GM12878 (cell line): ENCODE results near the gene TRAFD1. TPM values are rescaled to one million over a fixed set of nuclear protein-coding genes. Genes with fewer than 3 reads are reported as not detected.

Source experiments
- ATAC-seq: fragments of 200-7000 bp; cut with Tn5 transposase; 3 replicates; pipeline ENCODE4 v1.9.1; 2020; ENCODE audit warnings: mild to moderate bottlenecking, moderate library complexity
- BruUV-seq: library from RNA; stranded (reverse); fragments of 400-500 nt; replicated peaks from 2 replicates; lab custom pipeline; 2021; lab: Mats Ljungman, UMichigan
- CTCF ChIA-PET: fragments of 300-600 bp; sonication (Branson Sonifier 250); formaldehyde crosslinking; extraction: SDS; loops from one replicate; lab custom pipeline; 2021; ENCODE audit warnings: inconsistent platforms; lab: Yijun Ruan, JAX
- POLR2A ChIA-PET: fragments of 350-600 bp; formaldehyde crosslinking; extraction: SDS; loops from one replicate; lab custom pipeline; 2021; ENCODE audit warnings: inconsistent platforms; lab: Charles Lee
- RAD21 ChIA-PET: fragments of 300-600 bp; sonication (Branson Sonifier 250); formaldehyde crosslinking; loops from one replicate; lab custom pipeline; 2023; ENCODE audit warnings: antibody characterized with exemption; ENCODE audit not compliant: unreplicated experiment; lab: Charles Lee
- SMC1A ChIA-PET: fragments of 300-600 bp; sonication (Branson Sonifier 250); formaldehyde crosslinking; loops from one replicate; lab custom pipeline; 2023; ENCODE audit not compliant: unreplicated experiment, uncharacterized antibody; lab: Charles Lee
- DNase-seq: peaks from one replicate; pipeline ENCODE4 v3.0.0-alpha.2; 2011; ENCODE audit warnings: low read depth, low spot score
- FAIRE-seq: peaks from 3 replicates; lab custom pipeline; 2011; peaks lifted over from hg19 to GRCh38; lab: Jason Lieb, UNC
- H2AFZ ChIP-seq: 2 replicates; pipeline ENCODE4 v1.6.0; 2011; ENCODE audit warnings: low read depth, low read length, control low read depth; ENCODE audit not compliant: control insufficient read depth
- H3K27ac ChIP-seq: 2 replicates; pipeline ENCODE4 v1.5.1; 2011; ENCODE audit warnings: control low read depth; ENCODE audit not compliant: control insufficient read depth, insufficient read depth
- H3K27me3 ChIP-seq, 2 experiments: replicated peaks in 1 of 2; 2 replicates each; pipeline versions ENCODE4 v1.6.0 to v1.6.1; 2011; ENCODE audit warnings: low read length in 1 of 2; ENCODE audit not compliant: control insufficient read depth in 2 of 2, insufficient read depth in 2 of 2
- H3K36me3 ChIP-seq, 2 experiments: 2 replicates each; pipeline ENCODE4 v1.5.1; 2011; ENCODE audit warnings: low read length in 1 of 2; ENCODE audit not compliant: control insufficient read depth in 2 of 2, insufficient read depth in 2 of 2
- H3K4me1 ChIP-seq: 2 replicates; pipeline ENCODE4 v1.6.1; 2011; ENCODE audit warnings: mild to moderate bottlenecking, low read length, moderate library complexity, mixed read lengths; ENCODE audit not compliant: control insufficient read depth, insufficient read depth
- H3K4me2 ChIP-seq: 2 replicates; pipeline ENCODE4 v1.6.0; 2011; ENCODE audit warnings: control low read depth; ENCODE audit not compliant: control insufficient read depth, insufficient read depth
- H3K4me3 ChIP-seq: fragments of 200-600 bp; sonication (generic); 2 replicates; pipeline ENCODE4 v1.5.1; 2016
- H3K79me2 ChIP-seq: 2 replicates; pipeline ENCODE4 v1.6.0; 2011; ENCODE audit warnings: low read length; ENCODE audit not compliant: control insufficient read depth, insufficient read depth
- H3K9ac ChIP-seq: 2 replicates; pipeline ENCODE4 v1.8.0; 2011; ENCODE audit warnings: low read length, control low read depth, mixed read lengths; ENCODE audit not compliant: control insufficient read depth, insufficient read depth
- H3K9me3 ChIP-seq: replicated peaks from 3 replicates; pipeline ENCODE4 v1.5.1; 2011; ENCODE audit warnings: mild to moderate bottlenecking, low read length; ENCODE audit not compliant: control insufficient read depth, insufficient read depth
- H4K20me1 ChIP-seq: 2 replicates; pipeline ENCODE4 v1.6.0; 2011; ENCODE audit not compliant: control insufficient read depth, insufficient read depth
- ASH2L ChIP-seq: fragments of 300-600, 200-600 bp; sonication (generic); IDR thresholded peaks from 2 replicates; pipeline ENCODE4 v1.6.1; 2017; ENCODE audit warnings: low read depth, mild to moderate bottlenecking, borderline replicate concordance
- BCL11A ChIP-seq: IDR thresholded peaks from 2 replicates; pipeline ENCODE4 v1.6.1; 2011; ENCODE audit warnings: low read depth, low read length
- CBX3 ChIP-seq: fragments of 200-600 bp; sonication (generic); IDR thresholded peaks from 2 replicates; pipeline ENCODE4 v1.6.1; 2016; ENCODE audit warnings: low read depth, borderline replicate concordance
- EP300 ChIP-seq, 2 experiments: fragments of 150-350 bp in 1 of 2; IDR thresholded peaks; 2 replicates each; pipeline ENCODE4 v1.6.1; 2011 to 2012; ENCODE audit warnings: low read depth in 2 of 2, low read length in 2 of 2, borderline replicate concordance in 1 of 2, improper control_type of control experiment in 1 of 2, inconsistent platforms in 1 of 2; ENCODE audit not compliant: control insufficient read depth in 1 of 2
- POU2F2 ChIP-seq: IDR thresholded peaks from 3 replicates; pipeline ENCODE4 v1.6.1; 2011; ENCODE audit warnings: low read depth, mild to moderate bottlenecking, low read length, borderline replicate concordance
- RAD21 ChIP-seq: IDR thresholded peaks from 2 replicates; pipeline ENCODE4 v1.6.1; 2011; ENCODE audit warnings: mild to moderate bottlenecking, low read depth, low read length, moderate library complexity; ENCODE audit not compliant: insufficient read depth
- RBBP5 ChIP-seq: fragments of 200-600 bp; sonication (generic); conservative IDR thresholded peaks from 2 replicates; pipeline ENCODE4 v1.6.1; 2016
- SIX5 ChIP-seq: IDR thresholded peaks from 2 replicates; pipeline ENCODE4 v1.6.1; 2011; ENCODE audit warnings: mild to moderate bottlenecking, low read depth, low read length, moderate library complexity; ENCODE audit not compliant: severe bottlenecking
- SMARCA5 ChIP-seq: fragments of 450-650 bp; IDR thresholded peaks from 2 replicates; pipeline ENCODE4 v1.6.1; 2017; ENCODE audit warnings: mild to moderate bottlenecking
- SREBF2 ChIP-seq: IDR thresholded peaks from 2 replicates; pipeline ENCODE4 v1.6.1; 2012; ENCODE audit warnings: mild to moderate bottlenecking, low read length
- TBL1XR1 ChIP-seq: IDR thresholded peaks from 2 replicates; pipeline ENCODE4 v1.6.1; 2012; ENCODE audit warnings: low read depth, low read length, improper control_type of control experiment
- ZBED1 ChIP-seq: IDR thresholded peaks from 2 replicates; pipeline ENCODE4 v1.6.1; 2016; ENCODE audit warnings: borderline replicate concordance
- WGBS: methylation state at CpG from one replicate; pipeline ENCODE4 v1.1.6; 2016; ENCODE audit warnings: low lambda C conversion rate; ENCODE audit not compliant: insufficient replicate concordance, insufficient coverage; ENCODE audit errors: missing lambda C conversion rate; 5-methylcytosine and 5-hydroxymethylcytosine counted together
- in situ Hi-C: fragments of 300-500 bp; cut with MboI; formaldehyde crosslinking; loops from 9 replicates; pipeline ENCODE4 v1.14.3; 2018; ENCODE audit warnings: mixed read lengths
- intact Hi-C: fragments of 100-400 bp; cut with micrococcal nuclease; formaldehyde crosslinking; loops from one replicate; pipeline ENCODE4 v1.14.2; 2022; ENCODE audit not compliant: unreplicated experiment
- polyA plus RNA-seq, 11 experiments: library from polyadenylated mRNA; depleted of rRNA in 4 of 11; unstranded in 6 of 11; stranded (reverse) in 5 of 11; fragments of >200 nt; fragmentation: Nextera tagmentation in 4 of 11; fragmentation: Illumina TruSeq in 1 of 11; extraction: Ambion mirVana in 4 of 11; extraction: Trizol in 1 of 11; gene quantifications; 1 replicate in 1 of 11; 2 replicates in 10 of 11; pipeline versions ENCODE4 v1.2.1 to v1.2.3, GENCODE V29; 2011 to 2016; ENCODE audit warnings: inconsistent platforms in 2 of 11, missing spikeins in 2 of 11, low read depth in 1 of 11
- total RNA-seq, 4 experiments: library from RNA; depleted of rRNA in 3 of 4; stranded (reverse); fragments of >200 nt in 3 of 4; fragmentation: Illumina TruSeq in 1 of 4; extraction: Trizol in 1 of 4; gene quantifications; 2 replicates each; pipeline versions ENCODE4 v1.2.1 to v1.2.3, GENCODE V29; 2013 to 2021
- TF ChIP-seq, protein P1 (sequence below): IDR thresholded peaks from 2 replicates; pipeline ENCODE4 v1.6.1; 2012; ENCODE audit warnings: improper control_type of control experiment, low read depth, low read length; ENCODE audit not compliant: insufficient replicate concordance
- TF ChIP-seq, protein P2 (sequence below): IDR thresholded peaks from 2 replicates; pipeline ENCODE4 v1.6.1; 2012; ENCODE audit warnings: low read depth, low read length, improper control_type of control experiment
- TF ChIP-seq, protein P3 (sequence below): fragments of 450-650 bp; IDR thresholded peaks from 2 replicates; pipeline ENCODE4 v1.6.1; 2016; ENCODE audit warnings: mild to moderate bottlenecking

The TRAFD1 gene
- total and polyA plus RNA-seq, 10 of the 15 experiments (the other 5 are each of a cell fraction or from before 2014, with no cell fraction given), result 37.2 to 55.5 (median 46.2) TPM

DNA sequence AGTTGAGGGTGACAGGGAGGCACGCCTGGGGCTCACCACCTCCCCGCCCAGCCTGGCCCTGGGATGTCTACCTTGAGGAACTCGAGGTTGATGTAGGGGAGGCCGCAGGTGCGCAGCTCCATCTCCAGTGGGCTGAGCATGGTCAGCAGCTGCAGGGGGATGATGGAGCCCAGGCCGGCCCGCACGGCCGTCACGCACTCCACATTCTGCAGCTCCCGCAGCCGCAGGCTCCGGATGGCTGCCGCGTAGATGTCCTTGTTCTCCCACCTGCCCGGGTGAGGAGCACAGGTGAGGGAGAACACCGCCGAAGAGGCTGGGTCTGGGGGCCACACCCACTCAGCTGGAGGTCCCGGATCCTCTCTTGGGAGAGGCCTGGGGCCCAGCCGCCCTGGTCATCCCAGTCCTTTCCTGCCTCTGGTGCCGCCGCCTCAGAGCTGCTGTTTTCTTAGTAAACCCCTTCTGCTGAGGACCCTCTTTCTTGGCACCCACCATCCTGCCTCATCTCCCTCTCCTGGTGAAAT, 38.2 kb downstream of the TRAFD1 start:
- POLR2A ChIA-PET, result interaction anchor here (0.6 kb wide), 1 partner anchor 153 kb away, joined by 3 read pairs; no protein-coding TSS in a partner anchor
- over 99% methylated on average over 21 of the region's 22 CpGs for WGBS
- TF ChIP-seq SIX5 (no peak), BCL11A (no peak), SMARCA5 (no peak), ASH2L (no peak), TBL1XR1 (no peak), RBBP5 (no peak), SREBF2 (no peak), CBX3 (no peak), POU2F2 (no peak), ZBED1 (no peak), EP300 (IDR thresholded peaks at IDR 0.05; ENCODE audit: borderline replicate concordance in 1 of 2, control insufficient read depth in 1 of 2, low read depth in 2 of 2, low read length in 2 of 2) (no peak), RAD21 (no peak)
- TF ChIP-seq, protein P1, sequence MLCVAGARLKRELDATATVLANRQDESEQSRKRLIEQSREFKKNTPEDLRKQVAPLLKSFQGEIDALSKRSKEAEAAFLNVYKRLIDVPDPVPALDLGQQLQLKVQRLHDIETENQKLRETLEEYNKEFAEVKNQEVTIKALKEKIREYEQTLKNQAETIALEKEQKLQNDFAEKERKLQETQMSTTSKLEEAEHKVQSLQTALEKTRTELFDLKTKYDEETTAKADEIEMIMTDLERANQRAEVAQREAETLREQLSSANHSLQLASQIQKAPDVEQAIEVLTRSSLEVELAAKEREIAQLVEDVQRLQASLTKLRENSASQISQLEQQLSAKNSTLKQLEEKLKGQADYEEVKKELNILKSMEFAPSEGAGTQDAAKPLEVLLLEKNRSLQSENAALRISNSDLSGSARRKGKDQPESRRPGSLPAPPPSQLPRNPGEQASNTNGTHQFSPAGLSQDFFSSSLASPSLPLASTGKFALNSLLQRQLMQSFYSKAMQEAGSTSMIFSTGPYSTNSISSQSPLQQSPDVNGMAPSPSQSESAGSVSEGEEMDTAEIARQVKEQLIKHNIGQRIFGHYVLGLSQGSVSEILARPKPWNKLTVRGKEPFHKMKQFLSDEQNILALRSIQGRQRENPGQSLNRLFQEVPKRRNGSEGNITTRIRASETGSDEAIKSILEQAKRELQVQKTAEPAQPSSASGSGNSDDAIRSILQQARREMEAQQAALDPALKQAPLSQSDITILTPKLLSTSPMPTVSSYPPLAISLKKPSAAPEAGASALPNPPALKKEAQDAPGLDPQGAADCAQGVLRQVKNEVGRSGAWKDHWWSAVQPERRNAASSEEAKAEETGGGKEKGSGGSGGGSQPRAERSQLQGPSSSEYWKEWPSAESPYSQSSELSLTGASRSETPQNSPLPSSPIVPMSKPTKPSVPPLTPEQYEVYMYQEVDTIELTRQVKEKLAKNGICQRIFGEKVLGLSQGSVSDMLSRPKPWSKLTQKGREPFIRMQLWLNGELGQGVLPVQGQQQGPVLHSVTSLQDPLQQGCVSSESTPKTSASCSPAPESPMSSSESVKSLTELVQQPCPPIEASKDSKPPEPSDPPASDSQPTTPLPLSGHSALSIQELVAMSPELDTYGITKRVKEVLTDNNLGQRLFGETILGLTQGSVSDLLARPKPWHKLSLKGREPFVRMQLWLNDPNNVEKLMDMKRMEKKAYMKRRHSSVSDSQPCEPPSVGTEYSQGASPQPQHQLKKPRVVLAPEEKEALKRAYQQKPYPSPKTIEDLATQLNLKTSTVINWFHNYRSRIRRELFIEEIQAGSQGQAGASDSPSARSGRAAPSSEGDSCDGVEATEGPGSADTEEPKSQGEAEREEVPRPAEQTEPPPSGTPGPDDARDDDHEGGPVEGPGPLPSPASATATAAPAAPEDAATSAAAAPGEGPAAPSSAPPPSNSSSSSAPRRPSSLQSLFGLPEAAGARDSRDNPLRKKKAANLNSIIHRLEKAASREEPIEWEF, result no peak
- TF ChIP-seq, protein P2, sequence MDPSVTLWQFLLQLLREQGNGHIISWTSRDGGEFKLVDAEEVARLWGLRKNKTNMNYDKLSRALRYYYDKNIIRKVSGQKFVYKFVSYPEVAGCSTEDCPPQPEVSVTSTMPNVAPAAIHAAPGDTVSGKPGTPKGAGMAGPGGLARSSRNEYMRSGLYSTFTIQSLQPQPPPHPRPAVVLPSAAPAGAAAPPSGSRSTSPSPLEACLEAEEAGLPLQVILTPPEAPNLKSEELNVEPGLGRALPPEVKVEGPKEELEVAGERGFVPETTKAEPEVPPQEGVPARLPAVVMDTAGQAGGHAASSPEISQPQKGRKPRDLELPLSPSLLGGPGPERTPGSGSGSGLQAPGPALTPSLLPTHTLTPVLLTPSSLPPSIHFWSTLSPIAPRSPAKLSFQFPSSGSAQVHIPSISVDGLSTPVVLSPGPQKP, result no peak
- TF ChIP-seq, protein P3, sequence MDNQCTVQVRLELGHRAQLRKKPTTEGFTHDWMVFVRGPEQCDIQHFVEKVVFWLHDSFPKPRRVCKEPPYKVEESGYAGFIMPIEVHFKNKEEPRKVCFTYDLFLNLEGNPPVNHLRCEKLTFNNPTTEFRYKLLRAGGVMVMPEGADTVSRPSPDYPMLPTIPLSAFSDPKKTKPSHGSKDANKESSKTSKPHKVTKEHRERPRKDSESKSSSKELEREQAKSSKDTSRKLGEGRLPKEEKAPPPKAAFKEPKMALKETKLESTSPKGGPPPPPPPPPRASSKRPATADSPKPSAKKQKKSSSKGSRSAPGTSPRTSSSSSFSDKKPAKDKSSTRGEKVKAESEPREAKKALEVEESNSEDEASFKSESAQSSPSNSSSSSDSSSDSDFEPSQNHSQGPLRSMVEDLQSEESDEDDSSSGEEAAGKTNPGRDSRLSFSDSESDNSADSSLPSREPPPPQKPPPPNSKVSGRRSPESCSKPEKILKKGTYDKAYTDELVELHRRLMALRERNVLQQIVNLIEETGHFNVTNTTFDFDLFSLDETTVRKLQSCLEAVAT, result no peak

More for the DNA sequence above, 38.2 kb downstream of the TRAFD1 start:
- no TSS peak for BruUV-seq
- Histone ChIP-seq H3K9ac (no peak overlapping the region), H3K79me2 (no peaks in the 10 kb centered on the region), H3K27me3 (no peaks in the 10 kb centered on the region), H3K9me3 (peaks cover 2% of the 10 kb centered on the region; the same call in 2 of the 3 replicates), H3K4me2 (no peak overlapping the region), H3K4me1 (no peaks in the 10 kb centered on the region), H4K20me1 (no peaks in the 10 kb centered on the region), H3K27ac (no peak overlapping the region), H3K4me3 (no peak overlapping the region), H2AFZ (no peak overlapping the region), H3K36me3 (peaks cover 5% of the 10 kb centered on the region in 2 experiments; a peak in 3 of 4 replicates)
- FAIRE-seq (no peak), DNase-seq (no peak), ATAC-seq (no peak)
- intact Hi-C loops, result no loop called here
- ChIA-PET SMC1A (no interaction called here), RAD21 (no interaction called here), CTCF (no interaction called here)
- in situ Hi-C loops, result no loop called here
